Right lung (tissue), 5 donors: ENCODE measurements around the gene DISC1. TPM values are rescaled to one million over a fixed set of nuclear protein-coding genes. Genes with fewer than 3 reads are reported as not detected.
"Not testable (repeated sequence)": the region's sequence is repeated elsewhere in the genome, so short reads cannot be mapped to it uniquely, and the experiment has no call there.

Experiments
- DNase-seq, 2 donors: peaks; one replicate each; pipeline ENCODE4 v3.0.0-alpha.2; 2013
- polyA plus RNA-seq, 5 donors: library from polyadenylated mRNA; unstranded; fragments of 120-200 nt; gene quantifications; one replicate each; pipeline versions ENCODE4 v1.2.1 to v1.2.3, GENCODE V29; 2013; ENCODE audit warnings: inconsistent platforms in 1 of 5, low replicate concordance in 1 of 5; ENCODE audit not compliant: insufficient read length in 5 of 5, insufficient read depth in 1 of 5

DISC1 gene
- polyA plus RNA-seq, 5 donors = 7.8 to 11.4 (median 9.7) TPM

- no peak for DNase-seq
Observed at GRCh38 chr1:231930257-231930947, 303.8 kb downstream of the DISC1 start.

- no peak for DNase-seq
Observed at GRCh38 chr1:231931146-231931545, 304.6 kb downstream of the DISC1 start.

GRCh38 chr1:231931846-231932454 lies 305.4 kb downstream of the DISC1 start:
- DNase-seq = no peak

- DNase-seq = no peak
Observed at GRCh38 chr1:231933711-231934626, 307.4 kb downstream of the DISC1 start.

GRCh38 chr1:231934797-231935196 lies 308.2 kb downstream of the DISC1 start:
- peak in 1 of 2 donors; percentile 59 for DNase-seq

GRCh38 chr1:231935856-231936255 lies 309.3 kb downstream of the DISC1 start:
- no peak for DNase-seq

- peak; percentile 87 for DNase-seq
Observed at GRCh38 chr1:231936983-231937775, 310.6 kb downstream of the DISC1 start.

- no peak for DNase-seq
Observed at GRCh38 chr1:231938211-231938610, 311.6 kb downstream of the DISC1 start.

- DNase-seq = peak; percentile 62 to 68
Observed at GRCh38 chr1:231938711-231939110, 312.1 kb downstream of the DISC1 start.

- no peak for DNase-seq
Observed at GRCh38 chr1:231939118-231939517, 312.5 kb downstream of the DISC1 start.

- no peak for DNase-seq
Observed at GRCh38 chr1:231940116-231940515, 313.5 kb downstream of the DISC1 start.

- no peak for DNase-seq
Observed at GRCh38 chr1:231940701-231941100, 314.1 kb downstream of the DISC1 start.

GRCh38 chr1:231943084-231943483 lies 316.5 kb downstream of the DISC1 start:
- no peak for DNase-seq

- not testable (repeated sequence) for DNase-seq
Observed at GRCh38 chr1:231948102-231948501, 321.5 kb downstream of the DISC1 start.

GRCh38 chr1:231949277-231950091 lies 322.9 kb downstream of the DISC1 start:
- no peak for DNase-seq

GRCh38 chr1:231950331-231951128 lies 323.9 kb downstream of the DISC1 start:
- no peak for DNase-seq

- DNase-seq = no peak
Observed at GRCh38 chr1:231951374-231951773, 324.8 kb downstream of the DISC1 start.

GRCh38 chr1:231952154-231952553 lies 325.6 kb downstream of the DISC1 start:
- no peak for DNase-seq

- no peak for DNase-seq
Observed at GRCh38 chr1:231953660-231954059, 327.1 kb downstream of the DISC1 start.

GRCh38 chr1:231954751-231955150 lies 328.2 kb downstream of the DISC1 start:
- no peak for DNase-seq
